Ectodermal cell (in vitro differentiated cells): ENCODE data around the gene USP49.
A peak's percentile ranks its signal among the peaks of the same experiment; 100 is the strongest.

Source experiments
- H3K27ac ChIP-seq: 2 replicates; pipeline ENCODE4 v1.7.0; 2013; ENCODE audit warnings: mild to moderate bottlenecking, low read depth, low read length; ENCODE audit not compliant: insufficient read depth, poor library complexity, severe bottlenecking
- H3K27me3 ChIP-seq: 2 replicates; pipeline ENCODE4 v1.7.0; 2013; ENCODE audit warnings: mild to moderate bottlenecking, low read length; ENCODE audit not compliant: insufficient read depth, control insufficient read depth, poor library complexity, severe bottlenecking
- H3K36me3 ChIP-seq: one replicate; pipeline ENCODE4 v1.7.0; 2013; ENCODE audit warnings: low read length; ENCODE audit not compliant: control insufficient read depth, insufficient read depth
- H3K4me1 ChIP-seq: one replicate; pipeline ENCODE4 v1.7.0; 2013; ENCODE audit warnings: low read length; ENCODE audit not compliant: control insufficient read depth, insufficient read depth
- H3K4me3 ChIP-seq: 2 replicates; pipeline ENCODE4 v1.7.0; 2013; ENCODE audit warnings: low read depth, low read length, control low read depth; ENCODE audit not compliant: insufficient read depth
- H3K9me3 ChIP-seq: 2 replicates; pipeline ENCODE4 v1.7.0; 2013; ENCODE audit warnings: mild to moderate bottlenecking, low read length, moderate library complexity; ENCODE audit not compliant: control insufficient read depth
- WGBS, 2 experiments: methylation state at CpG; one replicate each; pipeline ENCODE4 v1.1.7; 2013; ENCODE audit warnings: missing lambda C conversion rate in 2 of 2; 5-methylcytosine and 5-hydroxymethylcytosine counted together

USP49 gene

DNA sequence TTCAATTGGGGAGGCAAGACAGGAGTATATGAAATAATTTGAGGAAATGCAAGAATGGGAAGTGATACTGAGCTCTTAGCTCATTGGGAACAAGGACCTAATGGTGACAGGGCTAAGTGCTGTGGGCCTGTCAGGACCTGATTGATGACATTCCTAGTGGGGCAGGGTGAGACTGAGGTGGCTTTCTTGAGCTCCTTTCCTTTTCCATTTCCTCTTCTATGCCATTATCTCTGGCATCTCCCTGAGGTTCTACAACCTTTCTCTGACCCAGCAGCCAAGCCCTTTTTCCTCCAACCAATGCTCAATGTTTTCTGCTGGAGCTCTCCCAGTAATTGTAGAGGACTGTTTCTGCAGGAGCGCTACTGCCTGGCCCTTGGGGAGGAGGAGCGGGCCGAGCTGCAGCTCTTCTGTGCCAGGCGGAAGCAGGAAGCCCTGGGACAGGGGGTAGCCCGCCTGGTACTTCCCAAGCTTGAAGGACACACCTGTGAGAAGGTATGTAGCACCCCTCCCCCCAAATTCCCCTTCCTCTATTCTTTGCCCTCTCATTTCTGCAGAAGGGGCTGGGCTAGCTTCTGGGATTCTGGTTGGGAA, 110.5 kb downstream of the USP49 start:
- peaks cover 7% of the 10 kb centered on the region for H3K36me3 ChIP-seq
- H3K27me3 ChIP-seq: peaks cover 27% of the 10 kb centered on the region
- 81 to 89% methylated on average over 5 of the region's 5 CpGs for WGBS, 2 experiments
- no peaks in the 10 kb centered on the region for H3K9me3 ChIP-seq
- no peak overlapping the region for H3K27ac ChIP-seq
- H3K4me1 ChIP-seq: peaks cover 5% of the 10 kb centered on the region
- no peak overlapping the region for H3K4me3 ChIP-seq

DNA sequence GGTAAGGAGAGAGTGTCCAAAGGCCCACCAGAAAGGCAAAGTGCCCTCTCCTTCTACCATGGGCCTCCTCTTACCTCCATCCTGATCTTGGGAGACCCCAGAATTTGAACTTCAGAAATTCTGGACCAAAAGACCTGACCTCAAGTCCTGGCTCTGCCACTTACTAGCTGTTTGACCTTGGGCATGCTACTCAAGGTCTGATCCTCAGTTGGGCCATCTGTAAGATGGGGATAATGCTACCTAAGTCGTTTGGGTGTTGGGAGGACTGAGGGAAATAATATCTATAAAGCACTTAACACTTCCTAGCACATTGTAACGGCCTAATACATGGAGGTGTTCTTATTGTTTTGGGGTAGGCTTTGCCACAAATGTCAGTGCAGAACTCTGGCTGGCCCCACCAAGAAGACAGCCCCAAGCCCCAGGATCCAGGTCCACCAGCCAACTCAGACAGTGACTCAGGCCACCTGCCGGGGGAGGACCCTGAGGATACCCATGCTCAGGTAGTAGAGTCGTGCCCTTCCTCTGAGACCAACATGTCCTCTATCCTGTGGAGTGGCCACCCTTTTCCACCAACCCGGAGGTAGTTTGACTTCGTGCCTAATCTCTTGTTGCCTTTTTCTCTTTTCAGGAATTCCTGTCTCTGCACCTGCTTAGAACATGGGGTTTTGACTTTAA, 111.9 kb downstream of the USP49 start:
- Histone ChIP-seq H3K4me3 (no peak overlapping the region), H3K36me3 (no peaks in the 10 kb centered on the region), H3K27me3 (peaks cover 27% of the 10 kb centered on the region), H3K4me1 (peaks cover 11% of the 10 kb centered on the region), H3K27ac (no peak overlapping the region), H3K9me3 (no peaks in the 10 kb centered on the region)
- WGBS, 2 experiments: 69 to 80% methylated on average over 5 to 6 of the region's 6 CpGs

DNA sequence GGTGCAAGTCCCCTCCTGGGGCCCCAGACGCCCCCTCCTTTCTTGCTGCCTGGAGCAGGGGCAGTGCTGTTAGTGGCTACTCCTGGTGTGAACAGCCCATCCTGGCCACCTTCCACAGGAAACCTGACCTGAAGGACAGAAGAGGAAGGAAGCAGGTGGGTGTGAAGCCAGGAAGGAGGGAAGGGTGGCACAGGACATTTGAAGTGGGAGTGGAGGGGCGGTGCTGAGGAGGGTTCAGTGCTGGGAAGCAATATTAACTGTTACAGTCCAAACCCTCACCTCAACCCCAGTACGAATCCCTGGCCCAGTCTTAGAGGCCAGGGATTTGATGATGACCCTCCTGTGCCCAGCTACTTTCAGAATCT, 113.8 kb downstream of the USP49 start:
- Histone ChIP-seq H3K27me3 (peaks cover 27% of the 10 kb centered on the region), H3K4me1 (peaks cover 11% of the 10 kb centered on the region), H3K9me3 (no peaks in the 10 kb centered on the region), H3K4me3 (peak overlapping the region; percentile 70), H3K36me3 (no peaks in the 10 kb centered on the region), H3K27ac (no peak overlapping the region)
- WGBS, 2 experiments: 66 to 69% methylated on average over 3 of the region's 3 CpGs

DNA sequence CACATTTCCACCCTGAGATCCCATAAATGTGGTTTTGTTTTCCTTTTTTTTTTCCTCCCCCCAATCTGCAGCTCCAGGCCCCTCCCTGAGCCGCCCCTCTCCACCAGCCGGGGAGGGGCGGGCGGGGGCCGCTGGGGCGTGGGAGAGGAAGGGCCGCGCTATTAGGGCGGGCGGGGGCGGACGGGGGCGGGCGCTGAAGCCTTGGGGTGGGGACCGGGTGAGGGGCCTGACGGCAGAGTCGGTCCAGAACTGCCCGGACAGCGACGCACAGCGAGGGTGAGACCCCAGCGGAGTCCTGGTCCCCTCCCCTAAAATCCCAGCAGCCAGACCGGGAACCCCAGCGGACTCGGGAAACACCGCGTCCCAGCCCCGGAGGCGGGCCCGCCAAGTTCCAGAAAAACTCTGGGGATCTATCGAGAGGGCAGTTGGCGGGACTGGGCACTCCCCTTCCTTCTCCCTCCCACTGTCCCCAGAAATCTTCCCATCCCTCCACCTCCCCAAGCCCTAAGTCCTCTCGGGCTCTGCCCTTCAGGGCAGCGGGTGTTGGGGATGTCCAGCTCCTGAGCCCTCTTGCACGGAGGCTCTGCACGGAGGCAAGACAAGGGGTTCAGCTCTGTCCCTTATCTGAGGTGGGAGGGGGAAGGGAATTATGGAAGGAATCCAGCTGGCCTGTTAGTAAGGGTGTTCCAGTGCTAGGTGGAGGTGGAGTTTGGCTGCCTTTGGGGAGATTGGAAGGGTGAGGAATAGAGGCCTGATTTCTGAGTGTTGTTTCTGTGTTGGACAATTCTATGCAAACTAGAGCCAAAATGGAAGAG, 114.4 kb downstream of the USP49 start, which contains the start of gene PRICKLE4:
Gene PRICKLE4, plus strand, starts transcription at position 232 of the 815 bp plus-strand sequence. CDS start 2,692 bp downstream, outside the sequence.
- Histone ChIP-seq H3K9me3 (no peaks in the 10 kb centered on the region), H3K4me1 (peaks cover 11% of the 10 kb centered on the region), H3K4me3 (peak within 1 kb of the TSS; percentile 70), H3K27me3 (peaks cover 22% of the 10 kb centered on the region), H3K36me3 (no peaks in the 10 kb centered on the region), H3K27ac (no peak within 1 kb of the TSS)
- 1% methylated on average over 34 to 36 of the region's 36 CpGs for WGBS, 2 experiments

DNA sequence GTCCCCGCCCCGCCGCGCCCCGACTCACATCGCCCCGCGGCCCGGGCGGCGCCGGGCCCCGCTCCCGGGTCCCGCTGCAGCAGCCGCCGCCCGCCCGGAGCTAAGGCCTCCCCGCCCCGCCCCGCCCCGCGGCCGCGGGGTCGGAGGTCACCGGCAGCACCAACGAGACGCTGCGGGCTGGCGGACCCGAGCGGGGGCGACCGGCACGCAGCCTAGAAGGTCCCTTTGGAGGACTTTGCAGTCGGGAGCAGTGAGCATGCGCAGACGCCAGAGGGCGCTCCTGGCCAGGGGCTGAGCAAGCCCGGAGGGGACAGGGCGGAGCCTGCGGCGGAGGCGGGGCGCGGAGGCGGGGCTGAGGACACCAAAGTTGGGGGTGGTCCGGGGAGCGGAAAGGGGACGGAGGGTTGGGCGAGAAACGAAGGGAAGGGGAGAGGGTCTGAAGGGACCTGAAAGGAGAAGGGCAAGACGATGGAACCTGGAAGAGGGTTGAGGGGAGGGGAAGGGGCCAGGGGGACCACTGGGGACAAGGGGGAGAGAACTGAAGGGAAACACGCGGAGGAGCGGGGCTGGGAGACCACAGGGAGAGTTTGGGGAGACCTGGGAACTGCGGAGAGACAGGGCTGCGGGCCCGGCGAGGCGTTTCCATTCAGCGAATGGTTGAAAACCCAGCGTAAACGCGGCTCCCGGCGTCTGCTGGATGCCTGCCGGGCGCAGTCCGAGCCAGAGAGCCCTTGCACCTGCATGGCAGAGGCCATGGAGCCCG, 115.2 kb downstream of the USP49 start, which contains the start of gene FRS3:
Gene FRS3, minus strand, starts transcription at position 113 of the 763 bp plus-strand sequence. CDS start 2,913 bp downstream, outside the sequence.
- Histone ChIP-seq H3K9me3 (no peaks in the 10 kb centered on the region), H3K4me1 (peaks cover 11% of the 10 kb centered on the region), H3K36me3 (peaks cover 6% of the 10 kb centered on the region), H3K27me3 (peaks cover 14% of the 10 kb centered on the region), H3K27ac (no peak within 1 kb of the TSS), H3K4me3 (peak within 1 kb of the TSS; percentile 70)
- WGBS, 2 experiments: 0% methylated on average over 73 of the region's 73 CpGs

DNA sequence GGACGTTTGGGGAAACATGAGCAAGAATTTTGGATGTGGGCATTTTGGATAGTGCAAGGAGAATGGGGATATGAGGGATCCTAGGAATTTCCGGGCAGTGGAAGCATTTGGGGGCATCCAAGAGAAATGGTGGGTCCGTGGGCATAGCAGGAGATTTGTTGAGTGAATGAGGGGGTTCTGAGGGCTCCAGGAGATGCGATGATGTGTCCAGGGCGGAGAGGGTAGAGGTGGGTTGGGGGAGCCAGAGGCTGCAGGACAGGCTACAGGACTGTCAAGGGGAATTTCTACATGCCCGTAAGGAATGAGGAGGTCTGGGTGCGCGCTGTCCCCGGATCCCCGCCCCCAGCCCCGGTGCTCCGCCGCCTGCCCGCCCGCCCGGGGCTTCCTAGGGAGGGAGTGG, 115.8 kb downstream of the USP49 start:
- no peak overlapping the region for H3K27ac ChIP-seq
- peak overlapping the region; percentile 70 for H3K4me3 ChIP-seq
- no peaks in the 10 kb centered on the region for H3K9me3 ChIP-seq
- H3K36me3 ChIP-seq: peaks cover 11% of the 10 kb centered on the region
- 2% methylated on average over 16 of the region's 16 CpGs for WGBS, 2 experiments
- H3K4me1 ChIP-seq: peaks cover 11% of the 10 kb centered on the region
- peaks cover 14% of the 10 kb centered on the region for H3K27me3 ChIP-seq

DNA sequence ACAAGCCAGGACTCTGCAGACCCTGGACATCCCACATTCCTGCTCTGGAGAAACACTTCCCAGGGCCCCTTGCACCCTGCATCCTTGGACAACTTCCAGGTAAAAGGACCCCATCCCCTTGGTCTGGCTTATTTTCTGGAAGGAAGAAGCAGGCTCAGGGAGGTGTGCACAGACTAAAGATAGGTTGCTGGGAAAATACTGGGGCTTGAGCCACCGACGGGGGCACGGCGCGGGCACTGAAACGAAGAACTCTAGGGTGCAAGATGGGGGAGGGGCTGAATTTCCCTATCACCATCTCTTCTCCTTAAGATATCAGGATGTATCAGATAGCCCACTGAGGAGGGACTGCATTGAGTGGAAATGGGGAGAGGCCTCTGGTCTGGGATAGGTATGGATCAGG, 116.3 kb downstream of the USP49 start:
- Histone ChIP-seq H3K27me3 (peaks cover 14% of the 10 kb centered on the region), H3K36me3 (peaks cover 11% of the 10 kb centered on the region), H3K27ac (no peak overlapping the region), H3K4me1 (peaks cover 11% of the 10 kb centered on the region), H3K9me3 (no peaks in the 10 kb centered on the region), H3K4me3 (peak overlapping the region; percentile 70)
- WGBS, 2 experiments: 42 to 48% methylated on average over 6 of the region's 6 CpGs

DNA sequence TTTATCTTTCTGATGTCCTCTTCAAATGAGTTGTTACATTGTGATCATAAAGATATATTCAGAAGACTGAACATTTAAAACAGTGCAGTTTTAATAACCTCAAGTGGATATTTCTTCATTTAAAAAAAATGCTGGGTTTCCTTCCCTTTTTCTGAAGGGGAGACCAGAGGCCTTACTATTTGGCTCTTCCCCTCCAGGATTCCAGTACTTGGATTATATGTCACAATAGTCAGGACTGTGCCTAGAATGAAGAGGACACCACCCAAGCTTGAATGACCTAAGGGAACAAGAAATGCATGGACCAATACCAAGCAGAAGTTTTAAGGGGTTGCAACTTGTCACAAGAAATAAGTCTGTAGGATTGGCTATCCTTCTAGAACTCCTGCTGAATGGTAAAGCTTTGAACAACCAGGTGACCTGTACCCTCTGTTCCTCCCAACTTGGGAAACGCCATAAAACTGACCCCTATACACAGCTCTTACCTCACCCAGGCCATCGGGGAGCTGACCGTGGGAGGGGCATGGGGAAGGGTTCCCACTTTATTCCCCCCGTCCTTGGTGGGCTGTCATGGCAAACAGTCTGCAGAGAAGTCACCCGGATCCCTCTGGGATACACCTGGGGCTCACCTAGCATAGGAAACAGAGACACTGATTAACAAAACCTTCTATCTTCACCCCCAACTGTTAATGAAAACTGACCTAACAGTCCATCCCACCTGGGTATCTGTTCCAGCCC, 117.5 kb downstream of the USP49 start:
- Histone ChIP-seq H3K27ac (no peak overlapping the region), H3K27me3 (peaks cover 14% of the 10 kb centered on the region), H3K4me3 (no peak overlapping the region), H3K36me3 (peaks cover 11% of the 10 kb centered on the region), H3K4me1 (peaks cover 11% of the 10 kb centered on the region), H3K9me3 (no peaks in the 10 kb centered on the region)
- 90 to 95% methylated on average over 5 of the region's 5 CpGs for WGBS, 2 experiments

DNA sequence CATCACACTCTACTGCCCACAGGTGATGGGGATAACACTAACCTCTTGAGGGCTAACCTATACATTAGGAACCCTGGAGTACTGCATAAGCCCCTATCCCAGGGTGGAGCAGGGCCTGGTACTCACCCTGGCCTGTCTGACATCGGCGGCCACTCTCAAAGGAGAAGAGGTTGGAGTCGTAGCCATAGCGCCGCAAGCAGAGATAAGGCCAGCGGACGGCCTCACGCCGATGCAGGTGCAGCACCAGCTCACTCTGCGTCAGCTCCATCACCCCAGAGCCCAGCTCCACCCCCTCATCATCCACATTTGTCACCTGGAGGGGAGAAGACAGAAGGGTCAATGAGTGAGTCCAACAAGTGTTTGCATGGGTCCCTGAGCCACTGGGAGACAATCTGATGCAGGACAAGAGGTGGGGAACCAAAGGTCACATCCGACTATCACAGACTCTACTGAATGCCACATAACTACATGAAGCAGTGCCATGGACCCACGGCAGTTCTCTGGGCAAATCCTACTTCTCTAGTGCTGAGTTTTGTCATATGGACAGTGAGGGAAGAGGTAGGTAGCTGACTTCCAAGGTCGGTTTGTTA, 119.8 kb downstream of the USP49 start:
- no peak overlapping the region for H3K27ac ChIP-seq
- no peak overlapping the region for H3K4me3 ChIP-seq
- peaks cover 19% of the 10 kb centered on the region for H3K36me3 ChIP-seq
- WGBS, 2 experiments: 94 to 97% methylated on average over 13 of the region's 13 CpGs
- no peaks in the 10 kb centered on the region for H3K27me3 ChIP-seq
- H3K9me3 ChIP-seq: no peaks in the 10 kb centered on the region
- peaks cover 5% of the 10 kb centered on the region for H3K4me1 ChIP-seq
